ENCODE results near the gene PRCP. TPM values are rescaled to one million over a fixed set of nuclear protein-coding genes. Genes with fewer than 3 reads are reported as not detected.

PRCP gene
- total RNA-seq, 1 experiment from 2014 or later: 22.7 TPM

- Mint-ChIP-seq H3K4me1 (ENCODE audit: low read depth, unreplicated experiment) (no peaks in the 10 kb centered on the region), H3K27me3 (ENCODE audit: unreplicated experiment) (no peaks in the 10 kb centered on the region), H3K27ac (ENCODE audit: unreplicated experiment) (no peak overlapping the region), H3K9me3 (ENCODE audit: low read depth, unreplicated experiment) (no peaks in the 10 kb centered on the region), H3K36me3 (ENCODE audit: insufficient read depth, unreplicated experiment) (no peaks in the 10 kb centered on the region), H3K4me3 (ENCODE audit: low read depth, unreplicated experiment) (no peak overlapping the region)
- BruUV-seq (replicated peaks): no TSS peak
- no peak for DNase-seq
- TF ChIP-seq CTCF (IDR thresholded peaks at IDR 0.05; ENCODE audit: unreplicated experiment): no peak
- intact Hi-C loops (cut with micrococcal nuclease; ENCODE audit: unreplicated experiment): no loop called here
- CTCF ChIA-PET: no interaction called here
These were observed 54.6 kb downstream of the PRCP start for GRCh38 chr11:82845356-82846353.

- Mint-ChIP-seq H3K4me3 (ENCODE audit: low read depth, unreplicated experiment) (no peak overlapping the region), H3K4me1 (ENCODE audit: low read depth, unreplicated experiment) (no peaks in the 10 kb centered on the region), H3K9me3 (ENCODE audit: low read depth, unreplicated experiment) (no peaks in the 10 kb centered on the region), H3K36me3 (ENCODE audit: insufficient read depth, unreplicated experiment) (no peaks in the 10 kb centered on the region), H3K27ac (ENCODE audit: unreplicated experiment) (no peak overlapping the region), H3K27me3 (ENCODE audit: unreplicated experiment) (no peaks in the 10 kb centered on the region)
- CTCF ChIA-PET: interaction anchor here (0.6 kb wide), 1 partner anchor 12 kb away, joined by 6 read pairs; no protein-coding TSS in a partner anchor
- no TSS peak for BruUV-seq (replicated peaks)
- intact Hi-C loops (cut with micrococcal nuclease; ENCODE audit: unreplicated experiment): no loop called here
- TF ChIP-seq CTCF (IDR thresholded peaks at IDR 0.05; ENCODE audit: unreplicated experiment): no peak
- DNase-seq: no peak
These were observed 57.0 kb downstream of the PRCP start for GRCh38 chr11:82843057-82843795.

GRCh38 chr11:82842019-82842418 is 58.2 kb downstream of the PRCP start:
- CTCF ChIA-PET: no interaction called here
- no peak for DNase-seq
- Mint-ChIP-seq H3K36me3 (ENCODE audit: insufficient read depth, unreplicated experiment) (no peaks in the 10 kb centered on the region), H3K4me3 (ENCODE audit: low read depth, unreplicated experiment) (no peak overlapping the region), H3K27ac (ENCODE audit: unreplicated experiment) (no peak overlapping the region), H3K9me3 (ENCODE audit: low read depth, unreplicated experiment) (no peaks in the 10 kb centered on the region), H3K27me3 (ENCODE audit: unreplicated experiment) (no peaks in the 10 kb centered on the region), H3K4me1 (ENCODE audit: low read depth, unreplicated experiment) (no peaks in the 10 kb centered on the region)
- no peak for TF ChIP-seq CTCF (IDR thresholded peaks at IDR 0.05; ENCODE audit: unreplicated experiment)
- intact Hi-C loops (cut with micrococcal nuclease; ENCODE audit: unreplicated experiment): no loop called here
- no TSS peak for BruUV-seq (replicated peaks)

GRCh38 chr11:82837650-82838049 is 62.6 kb downstream of the PRCP start:
- TF ChIP-seq CTCF (IDR thresholded peaks at IDR 0.05; ENCODE audit: unreplicated experiment): no peak
- intact Hi-C loops (cut with micrococcal nuclease; ENCODE audit: unreplicated experiment): no loop called here
- CTCF ChIA-PET: no interaction called here
- no peak for DNase-seq
- Mint-ChIP-seq H3K36me3 (ENCODE audit: insufficient read depth, unreplicated experiment) (no peaks in the 10 kb centered on the region), H3K27ac (ENCODE audit: unreplicated experiment) (no peak overlapping the region), H3K27me3 (ENCODE audit: unreplicated experiment) (no peaks in the 10 kb centered on the region), H3K9me3 (ENCODE audit: low read depth, unreplicated experiment) (no peaks in the 10 kb centered on the region), H3K4me1 (ENCODE audit: low read depth, unreplicated experiment) (no peaks in the 10 kb centered on the region), H3K4me3 (ENCODE audit: low read depth, unreplicated experiment) (no peak overlapping the region)
- no TSS peak for BruUV-seq (replicated peaks)
